ENCODE results near the gene CNGA1. TPM values are rescaled to one million over a fixed set of nuclear protein-coding genes. Genes with fewer than 3 reads are reported as not detected.

CNGA1 gene
- total RNA-seq, 3 donors from 2014 or later, result 1.9 to 5.1 (median 2.3) TPM

- Histone ChIP-seq H3K4me3 (no peak overlapping the region), H3K4me1 (no peaks in the 10 kb centered on the region), H3K9me3 (no peaks in the 10 kb centered on the region), H3K27me3 (no peaks in the 10 kb centered on the region), H3K27ac (no peak overlapping the region), H3K36me3 (no peaks in the 10 kb centered on the region)
- TF ChIP-seq POLR2A (IDR thresholded peaks at IDR 0.05) (no peak), CTCF (IDR thresholded peaks at IDR 0.05) (no peak), POLR2AphosphoS5 (IDR thresholded peaks at IDR 0.05) (no peak)
- DNase-seq (ENCODE audit: low spot score in 2 of 2), result no peak
- intact Hi-C loops (cut with DNase I; ENCODE audit: low total_unique reads), result no loop called here
Observed at GRCh38 chr4:47954677-47955076, 61.8 kb downstream of the CNGA1 start.

DNA sequence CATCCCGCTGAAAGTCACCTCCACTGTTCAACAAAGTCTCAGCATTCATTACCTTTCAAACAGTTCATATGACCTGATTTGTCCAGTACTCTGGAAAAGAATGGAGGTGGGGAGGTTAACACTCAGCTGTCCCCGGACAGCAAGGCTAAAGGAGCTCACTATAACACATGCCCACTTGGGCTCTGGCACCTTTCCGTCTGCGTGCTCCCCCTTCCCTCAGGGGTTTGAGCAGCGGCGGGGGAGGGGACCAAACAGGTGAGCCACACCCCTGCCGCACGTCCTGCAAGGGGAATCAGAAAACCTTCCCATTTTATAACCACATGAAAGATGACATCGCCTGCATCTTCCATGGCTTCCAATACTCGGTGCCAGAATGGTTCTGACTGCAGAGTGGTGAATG is 62.2 kb downstream of the CNGA1 start:
- no peak overlapping the region for H3K27ac ChIP-seq
- no peaks in the 10 kb centered on the region for H3K9me3 ChIP-seq
- no peak for TF ChIP-seq POLR2A (IDR thresholded peaks at IDR 0.05)
- no peak for TF ChIP-seq POLR2AphosphoS5 (IDR thresholded peaks at IDR 0.05)
- no peak for TF ChIP-seq CTCF (IDR thresholded peaks at IDR 0.05)
- H3K4me1 ChIP-seq, result no peaks in the 10 kb centered on the region
- no peaks in the 10 kb centered on the region for H3K27me3 ChIP-seq
- H3K4me3 ChIP-seq, result no peak overlapping the region
- intact Hi-C loops (cut with DNase I; ENCODE audit: low total_unique reads), result no loop called here
- H3K36me3 ChIP-seq, result no peaks in the 10 kb centered on the region
- DNase-seq (ENCODE audit: low spot score in 2 of 2), result no peak

GRCh38 chr4:47945930-47946726 is 70.4 kb downstream of the CNGA1 start:
- H3K9me3 ChIP-seq, result no peaks in the 10 kb centered on the region
- no peaks in the 10 kb centered on the region for H3K27me3 ChIP-seq
- no peak for DNase-seq (ENCODE audit: low spot score in 2 of 2)
- H3K36me3 ChIP-seq, result no peaks in the 10 kb centered on the region
- intact Hi-C loops (cut with DNase I; ENCODE audit: low total_unique reads), result no loop called here
- no peak overlapping the region for H3K27ac ChIP-seq
- no peak overlapping the region for H3K4me3 ChIP-seq
- TF ChIP-seq POLR2AphosphoS5 (IDR thresholded peaks at IDR 0.05) (no peak), POLR2A (IDR thresholded peaks at IDR 0.05) (no peak), CTCF (IDR thresholded peaks at IDR 0.05) (no peak)
- H3K4me1 ChIP-seq, result no peaks in the 10 kb centered on the region

DNA sequence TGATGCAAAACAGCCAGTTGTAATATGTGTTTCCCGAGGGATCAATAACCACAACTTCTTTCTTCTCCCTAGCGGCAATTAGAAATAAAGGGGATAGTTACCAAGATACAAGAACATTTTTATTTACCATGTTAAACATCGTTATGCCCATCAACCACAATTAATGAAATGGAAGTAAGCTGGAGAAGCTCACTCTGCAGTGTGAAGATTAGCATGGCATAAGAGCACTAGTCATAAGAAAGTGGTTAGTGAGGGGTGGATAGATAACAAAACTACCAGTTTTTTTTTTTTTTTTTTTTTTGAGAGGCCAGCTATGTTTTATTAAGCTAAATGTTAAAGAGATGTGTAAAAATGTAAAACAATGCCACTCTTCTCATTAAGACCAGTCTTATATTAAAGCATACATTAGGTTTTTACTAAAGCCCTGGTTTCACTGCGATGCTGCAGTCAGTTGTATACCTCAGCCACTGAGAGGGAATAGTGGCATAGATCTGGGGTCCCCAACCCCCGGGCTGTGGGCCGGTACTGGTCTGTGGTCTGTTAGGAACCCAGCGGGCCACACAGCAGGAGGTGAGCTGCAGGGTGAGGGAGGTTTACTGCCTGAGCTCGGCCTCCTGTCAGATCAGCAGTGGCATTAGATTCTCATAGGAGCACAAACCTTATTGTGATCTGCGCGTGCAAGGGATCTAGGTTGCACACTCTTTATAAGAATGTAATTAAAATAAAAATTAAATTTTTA is 74.2 kb downstream of the CNGA1 start:
- no peak overlapping the region for H3K27ac ChIP-seq
- H3K36me3 ChIP-seq, result no peaks in the 10 kb centered on the region
- no peaks in the 10 kb centered on the region for H3K27me3 ChIP-seq
- intact Hi-C loops (cut with DNase I; ENCODE audit: low total_unique reads), result no loop called here
- no peak for DNase-seq (ENCODE audit: low spot score in 2 of 2)
- TF ChIP-seq POLR2AphosphoS5 (IDR thresholded peaks at IDR 0.05) (no peak), CTCF (IDR thresholded peaks at IDR 0.05) (no peak), POLR2A (IDR thresholded peaks at IDR 0.05) (no peak)
- H3K9me3 ChIP-seq, result no peaks in the 10 kb centered on the region
- no peaks in the 10 kb centered on the region for H3K4me1 ChIP-seq
- H3K4me3 ChIP-seq, result no peak overlapping the region

- Histone ChIP-seq H3K4me3 (no peak overlapping the region), H3K9me3 (no peaks in the 10 kb centered on the region), H3K27me3 (no peaks in the 10 kb centered on the region), H3K4me1 (no peaks in the 10 kb centered on the region), H3K36me3 (no peaks in the 10 kb centered on the region), H3K27ac (no peak overlapping the region)
- TF ChIP-seq POLR2A (IDR thresholded peaks at IDR 0.05) (no peak), POLR2AphosphoS5 (IDR thresholded peaks at IDR 0.05) (no peak), CTCF (IDR thresholded peaks at IDR 0.05) (no peak)
- DNase-seq (ENCODE audit: low spot score in 2 of 2), result no peak
- intact Hi-C loops (cut with DNase I; ENCODE audit: low total_unique reads), result no loop called here
Observed at GRCh38 chr4:47939456-47939855, 77.0 kb downstream of the CNGA1 start.
